Activated gamma-delta T cell treated with anti-CD3 and anti-CD28 coated beads, Interleukin-2, amount 50 U/mL, for 16 hours (primary cell): Measurements from ENCODE around the gene EXOG.

ENCODE experiments used
- DNase-seq: peaks from one replicate; pipeline ENCODE4 v3.0.0-alpha.2; 2020; ENCODE audit warnings: low read depth

The EXOG gene, protein sequence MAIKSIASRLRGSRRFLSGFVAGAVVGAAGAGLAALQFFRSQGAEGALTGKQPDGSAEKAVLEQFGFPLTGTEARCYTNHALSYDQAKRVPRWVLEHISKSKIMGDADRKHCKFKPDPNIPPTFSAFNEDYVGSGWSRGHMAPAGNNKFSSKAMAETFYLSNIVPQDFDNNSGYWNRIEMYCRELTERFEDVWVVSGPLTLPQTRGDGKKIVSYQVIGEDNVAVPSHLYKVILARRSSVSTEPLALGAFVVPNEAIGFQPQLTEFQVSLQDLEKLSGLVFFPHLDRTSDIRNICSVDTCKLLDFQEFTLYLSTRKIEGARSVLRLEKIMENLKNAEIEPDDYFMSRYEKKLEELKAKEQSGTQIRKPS

DNA sequence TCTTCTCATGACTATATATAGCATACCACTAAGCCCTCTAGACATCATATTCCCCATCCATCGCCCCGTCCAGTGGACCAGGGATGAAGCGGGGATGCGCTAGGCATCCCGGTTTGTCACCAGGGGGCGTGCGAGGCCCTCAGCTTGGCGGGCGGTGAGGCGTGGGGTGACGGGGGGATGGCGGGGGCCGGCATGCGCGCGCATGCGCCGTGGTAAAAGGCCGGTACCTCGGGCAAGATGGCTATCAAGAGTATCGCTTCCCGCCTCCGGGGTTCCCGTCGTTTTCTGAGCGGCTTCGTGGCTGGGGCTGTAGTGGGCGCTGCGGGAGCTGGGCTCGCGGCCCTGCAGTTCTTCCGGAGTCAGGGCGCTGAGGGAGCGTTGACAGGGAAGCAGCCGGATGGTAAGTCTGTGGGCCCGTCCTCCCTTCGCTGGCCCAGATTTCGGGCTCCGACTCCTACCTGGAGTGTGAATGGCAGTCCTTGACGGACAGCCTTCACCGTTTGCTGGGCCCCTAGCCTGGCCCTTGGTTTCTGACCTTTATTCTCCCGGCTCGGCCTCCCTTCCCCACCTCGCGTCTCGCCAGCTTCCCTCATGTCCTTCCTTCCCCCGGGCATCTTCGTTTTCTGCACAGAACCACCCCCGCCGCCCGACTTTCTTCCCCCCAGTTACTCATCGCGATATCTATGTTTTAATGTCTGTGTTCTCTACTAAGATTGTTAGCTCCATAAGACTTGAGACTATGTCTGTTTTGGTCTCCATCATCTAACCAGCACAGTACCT, at the start of gene EXOG:
Gene EXOG (plus strand): TSS at position 210 of the 780 bp plus-strand sequence. CDS start 28 bp downstream, at position 238.
- peak; percentile 95 for DNase-seq

DNA sequence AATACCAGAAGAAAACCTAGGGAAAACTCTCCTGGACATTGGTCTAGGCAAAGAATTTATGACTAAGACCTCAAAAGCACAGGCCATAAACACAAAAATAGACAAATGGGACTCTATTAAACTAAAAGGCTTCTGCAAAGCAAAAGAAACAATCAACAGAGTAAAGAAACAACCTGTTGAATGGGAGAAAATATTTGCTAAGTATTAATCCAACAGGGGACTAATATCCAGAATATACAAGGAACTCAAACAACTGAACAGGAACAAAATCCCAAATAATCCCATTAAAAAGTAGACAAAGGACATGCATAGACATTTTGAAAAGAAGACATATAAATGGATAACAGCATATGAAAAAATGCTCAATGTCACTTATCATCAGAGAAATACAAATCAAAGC, 49.3 kb upstream of the EXOG start:
- no peak for DNase-seq

DNA sequence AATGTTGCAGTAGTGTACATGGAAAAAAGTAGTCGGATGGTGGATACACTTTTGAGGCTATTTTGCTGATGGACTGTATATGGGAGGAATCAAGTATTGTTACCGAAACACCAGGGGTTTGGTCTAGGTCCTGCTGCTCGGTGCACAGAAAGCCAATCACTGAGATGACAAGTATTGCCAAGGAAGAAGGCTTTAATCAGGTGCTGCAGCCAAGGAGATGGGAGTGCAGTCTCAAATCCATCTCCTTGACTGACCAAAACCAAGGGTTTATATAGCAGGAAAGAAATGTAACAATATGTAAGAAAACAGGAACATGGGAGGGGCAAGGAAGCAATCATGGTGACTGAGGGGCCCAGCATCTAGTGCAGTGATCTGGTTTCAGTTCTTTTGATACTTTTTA, 45.3 kb upstream of the EXOG start:
- DNase-seq: no peak

DNA sequence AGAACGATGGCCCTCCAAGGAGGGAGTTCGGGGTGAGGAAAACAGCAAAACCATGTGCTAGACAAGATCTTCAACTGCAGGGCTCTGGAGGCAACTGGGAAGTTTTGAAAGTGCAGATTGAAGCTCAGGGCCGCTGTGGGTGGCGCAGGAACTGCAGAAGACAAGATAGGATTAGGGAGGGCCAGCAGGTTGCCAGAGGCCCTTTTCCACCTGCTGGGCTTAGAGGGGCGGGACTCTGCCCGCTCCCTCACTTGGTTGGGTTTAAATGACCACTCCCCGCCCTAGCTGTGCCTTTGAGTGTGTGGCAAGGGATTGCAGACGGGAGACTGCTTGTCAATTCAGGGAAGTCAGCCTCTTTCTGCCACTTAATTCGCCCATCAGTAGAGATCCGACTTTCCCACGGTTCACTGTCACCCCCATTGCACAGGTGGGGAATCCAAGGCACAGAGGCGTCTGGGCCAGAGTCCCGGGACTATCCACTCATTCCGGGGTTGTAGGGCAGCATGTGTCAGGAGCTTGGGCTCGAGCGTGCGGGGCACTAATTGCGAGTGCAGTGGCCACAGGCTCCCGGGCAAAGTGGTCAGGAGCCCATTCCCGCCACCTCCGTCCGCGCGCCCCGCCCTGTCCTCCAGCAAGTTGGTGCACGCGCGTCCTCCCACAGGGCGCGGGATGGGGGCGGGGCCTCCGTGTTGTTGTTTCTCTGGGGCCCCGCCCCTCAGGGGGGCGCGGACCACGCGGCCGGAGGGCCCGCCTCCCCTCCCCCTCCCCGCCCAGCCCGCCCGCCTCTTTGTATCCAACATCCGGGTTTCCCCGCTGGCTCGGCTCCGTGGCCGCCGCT, 42.8 kb upstream of the EXOG start, which contains the start of gene ACVR2B:
Gene ACVR2B (plus strand): TSS at position 816 of the 838 bp plus-strand sequence. CDS start 433 bp downstream, outside the sequence.
- peak; percentile 41 for DNase-seq

DNA sequence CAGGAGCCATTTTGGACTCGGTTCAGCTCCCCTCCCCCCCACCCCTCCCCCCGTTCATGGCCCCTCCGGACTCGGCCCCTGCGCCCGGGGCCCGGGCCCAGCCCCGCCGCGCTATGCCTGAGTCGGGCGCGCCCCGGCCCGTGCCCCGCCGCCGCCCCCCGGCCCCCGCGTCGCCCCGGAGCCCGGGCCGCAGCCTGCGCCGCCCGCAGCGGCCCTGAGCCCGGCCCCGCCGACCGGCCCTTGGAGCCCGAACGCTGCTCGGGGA, 42.3 kb upstream of the EXOG start:
- no peak for DNase-seq

DNA sequence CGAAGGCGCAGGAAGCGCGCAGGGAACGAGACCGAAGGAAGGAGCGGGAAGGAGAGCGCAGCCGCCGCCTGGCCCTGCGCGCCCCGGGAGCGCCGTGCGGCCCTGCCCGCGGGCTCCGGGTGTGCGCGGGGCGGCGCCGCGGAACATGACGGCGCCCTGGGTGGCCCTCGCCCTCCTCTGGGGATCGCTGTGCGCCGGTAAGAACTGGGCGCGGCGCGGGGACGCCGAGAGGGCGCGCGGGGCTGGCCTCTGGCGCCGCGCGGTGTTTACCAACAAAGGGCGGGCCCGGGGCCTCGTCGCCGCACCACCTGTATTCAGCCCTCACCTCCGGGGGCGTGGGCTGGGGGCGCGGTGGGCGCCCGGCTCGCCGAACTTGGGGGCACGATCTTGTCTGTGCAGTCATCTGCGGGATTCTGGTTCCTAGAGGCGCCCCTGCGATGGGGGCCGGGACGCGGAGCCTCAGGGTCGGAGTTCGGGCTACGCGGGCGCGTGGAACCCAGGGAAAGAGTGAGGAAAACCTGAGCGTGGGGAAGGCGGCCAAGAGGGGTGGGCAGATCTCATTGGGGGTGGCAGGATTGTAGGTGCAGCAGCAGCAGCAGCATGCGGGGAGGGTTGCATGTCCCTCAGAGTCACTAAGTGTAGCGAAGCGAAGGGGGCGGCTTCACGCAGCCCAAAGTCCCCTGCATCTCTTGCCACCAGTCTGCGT, 41.8 kb upstream of the EXOG start:
- DNase-seq: no peak

DNA sequence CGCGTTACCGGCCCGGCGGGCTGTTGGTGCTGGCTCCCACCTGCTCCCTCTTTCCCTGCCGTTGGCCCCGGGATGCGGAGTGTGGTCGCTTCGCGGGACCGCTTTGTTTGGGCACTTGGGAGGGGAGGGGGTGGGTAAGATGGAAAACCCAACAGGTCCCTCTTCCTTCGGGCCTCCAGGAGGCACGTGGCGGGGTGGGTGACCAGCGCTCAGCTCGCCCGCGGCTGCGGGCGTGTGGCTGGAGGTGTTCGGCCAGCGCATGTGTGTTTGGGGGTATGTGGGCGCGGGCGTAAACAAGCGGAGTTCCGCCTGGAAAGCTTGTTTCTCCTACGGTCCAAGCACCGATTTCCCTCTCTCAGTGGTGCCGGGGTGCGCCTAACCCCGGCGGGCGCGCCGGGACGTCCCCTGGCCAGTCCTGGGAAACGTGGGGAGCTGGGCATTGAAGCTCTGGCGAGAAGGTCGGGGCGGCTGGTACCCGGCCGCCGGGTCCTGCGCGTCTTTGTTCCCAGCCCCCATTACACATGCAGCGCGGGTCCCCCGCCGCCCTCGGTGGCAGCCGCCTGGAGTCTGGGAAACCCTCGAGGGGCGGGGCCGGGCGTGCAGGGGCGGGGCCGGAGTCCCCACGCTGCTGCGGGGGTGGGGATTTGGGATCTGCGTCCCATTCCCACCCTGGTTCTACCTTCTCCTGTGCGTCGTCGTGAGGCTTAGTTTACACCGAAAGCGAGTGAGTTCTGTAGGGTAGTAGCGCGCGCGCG, 41.1 kb upstream of the EXOG start:
- no peak for DNase-seq

DNA sequence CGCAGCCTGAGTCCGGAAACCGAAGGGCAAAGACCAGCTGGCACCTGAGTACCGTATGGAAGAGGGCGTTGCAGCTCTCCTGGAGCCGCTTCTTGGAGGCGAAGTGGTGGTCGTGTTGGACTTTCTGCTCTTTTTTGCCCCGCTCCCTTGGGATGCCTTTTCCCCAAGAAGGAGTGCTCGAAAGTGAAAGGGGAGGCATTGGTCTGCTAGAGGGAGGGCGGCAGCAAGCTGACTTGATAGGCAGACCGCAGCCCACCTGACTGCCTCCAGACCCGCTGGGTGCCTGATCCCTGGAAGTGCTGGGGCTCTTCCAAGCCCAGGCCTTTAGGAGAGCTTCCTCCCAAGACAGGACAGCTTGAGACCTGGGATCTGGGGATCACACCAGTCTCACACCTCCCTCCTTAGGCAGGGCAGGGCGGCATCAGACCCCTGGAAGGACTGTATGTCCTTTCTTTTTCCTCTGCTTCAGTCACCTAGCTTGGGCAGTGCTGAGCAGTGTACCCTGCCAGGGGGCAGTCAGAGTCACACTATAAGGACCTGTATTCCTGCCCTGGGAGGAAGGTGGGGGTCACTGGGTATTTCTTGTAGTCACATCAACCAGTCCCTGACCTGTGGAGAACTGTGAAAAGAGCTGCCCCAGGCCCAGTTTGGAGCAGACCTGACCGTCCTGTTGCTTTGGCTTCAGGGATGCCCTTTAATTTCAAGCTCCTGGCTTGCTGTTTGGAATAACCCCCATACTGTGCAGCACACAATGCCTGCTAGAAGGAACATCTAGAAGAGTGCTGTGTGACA, 40.3 kb upstream of the EXOG start:
- no peak for DNase-seq

DNA sequence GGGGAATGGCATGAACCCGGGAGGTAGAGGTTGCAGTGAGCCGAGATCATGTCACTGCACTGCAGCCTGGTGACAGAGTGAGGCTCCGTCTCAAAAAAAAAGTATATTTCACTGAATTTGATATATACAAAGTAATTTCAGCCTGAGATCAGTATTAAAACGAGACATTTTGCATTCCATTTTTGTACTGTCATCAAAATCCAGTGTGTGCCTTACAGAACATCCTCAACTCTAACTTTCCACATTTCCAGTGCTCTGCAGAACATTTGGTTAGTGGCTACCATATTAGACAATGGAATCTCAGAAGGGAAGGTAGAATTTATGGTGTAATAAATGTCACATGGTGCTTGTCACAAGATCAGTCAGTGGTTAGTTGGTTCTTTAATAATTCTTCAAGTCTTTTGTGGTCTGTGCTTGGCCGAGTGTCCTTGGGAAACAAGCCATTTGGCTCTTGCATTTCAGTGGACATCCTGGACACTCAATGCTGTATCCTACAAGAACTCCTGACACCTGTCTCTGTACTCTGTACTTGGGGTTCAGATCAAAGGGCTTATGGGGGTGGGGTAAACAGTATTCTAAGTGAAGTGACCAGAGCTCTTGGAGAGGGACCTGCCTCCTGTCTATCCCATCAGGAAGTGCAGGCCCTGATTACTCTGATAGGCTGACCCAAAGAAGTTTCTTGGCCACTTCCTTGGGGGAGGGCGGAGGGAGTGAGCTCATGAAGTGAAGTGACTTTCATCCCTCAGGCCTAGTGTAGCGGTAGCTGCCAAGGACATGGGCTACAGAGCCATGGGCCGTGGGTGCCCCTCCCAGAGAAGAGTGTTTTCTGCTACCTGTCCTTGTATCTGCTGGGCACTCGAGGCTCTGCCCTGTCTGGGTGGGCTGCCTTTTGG, 38.8 kb upstream of the EXOG start:
- no peak for DNase-seq

DNA sequence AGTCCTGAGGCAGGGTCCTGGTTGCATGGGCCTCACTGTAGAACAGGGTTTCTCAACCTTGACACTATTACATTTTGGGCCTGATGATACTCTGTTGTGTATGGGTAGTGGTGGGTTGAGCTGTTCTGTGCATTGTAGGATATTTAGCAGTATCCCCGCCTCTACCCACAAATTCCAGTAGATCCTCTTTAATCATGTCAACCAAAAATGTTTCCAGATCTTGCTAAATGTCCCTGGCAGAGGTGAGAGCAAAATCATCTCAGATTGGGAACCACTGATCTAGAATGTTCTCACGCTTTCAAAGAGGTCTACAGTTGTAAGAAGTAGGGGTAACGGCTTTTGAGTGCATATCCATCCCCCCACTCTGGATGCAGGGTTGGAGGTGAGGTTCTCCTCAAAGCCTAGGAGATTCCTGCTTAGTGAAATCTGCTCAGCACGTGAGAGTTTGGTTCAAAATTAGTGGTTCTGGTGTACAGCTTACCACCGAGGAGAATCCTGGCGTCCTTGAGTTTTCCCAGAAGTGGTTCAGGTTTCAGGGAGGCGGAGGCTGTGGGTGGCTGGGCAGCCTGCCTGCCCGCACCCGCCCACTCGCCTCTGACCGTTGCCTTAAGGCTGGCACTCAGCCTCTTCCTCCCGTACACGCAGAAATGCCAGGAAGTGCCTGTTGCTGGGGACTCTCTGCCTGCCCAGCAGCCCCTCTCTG, 37.2 kb upstream of the EXOG start:
- no peak for DNase-seq

DNA sequence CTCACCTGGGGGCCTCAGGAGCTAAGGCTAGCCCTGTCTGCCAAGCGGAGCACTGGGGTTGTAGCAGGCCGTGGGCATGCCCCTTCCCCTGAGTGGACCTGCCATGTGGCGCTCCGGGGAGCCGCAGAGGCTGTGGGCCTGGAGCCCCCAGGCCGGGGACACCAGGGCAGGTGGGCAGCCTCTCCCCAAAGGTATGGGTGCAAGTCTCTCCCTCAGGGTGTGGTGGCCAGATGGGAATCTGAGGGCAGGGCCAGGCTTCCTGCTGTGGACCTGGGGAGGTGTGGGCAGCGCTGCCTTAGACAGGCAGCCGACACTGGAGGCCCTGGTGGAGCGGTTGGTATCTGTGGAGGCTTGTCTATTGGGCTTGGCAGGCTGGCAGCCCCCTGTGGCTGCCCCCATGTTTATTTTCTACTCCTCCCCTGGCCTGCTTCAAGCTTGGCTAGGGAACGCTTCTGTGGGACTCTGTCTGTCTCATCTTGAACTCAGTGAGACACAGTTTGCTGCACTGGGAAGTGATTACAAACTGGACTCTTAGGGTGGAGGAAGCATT, 36.6 kb upstream of the EXOG start:
- DNase-seq: no peak

DNA sequence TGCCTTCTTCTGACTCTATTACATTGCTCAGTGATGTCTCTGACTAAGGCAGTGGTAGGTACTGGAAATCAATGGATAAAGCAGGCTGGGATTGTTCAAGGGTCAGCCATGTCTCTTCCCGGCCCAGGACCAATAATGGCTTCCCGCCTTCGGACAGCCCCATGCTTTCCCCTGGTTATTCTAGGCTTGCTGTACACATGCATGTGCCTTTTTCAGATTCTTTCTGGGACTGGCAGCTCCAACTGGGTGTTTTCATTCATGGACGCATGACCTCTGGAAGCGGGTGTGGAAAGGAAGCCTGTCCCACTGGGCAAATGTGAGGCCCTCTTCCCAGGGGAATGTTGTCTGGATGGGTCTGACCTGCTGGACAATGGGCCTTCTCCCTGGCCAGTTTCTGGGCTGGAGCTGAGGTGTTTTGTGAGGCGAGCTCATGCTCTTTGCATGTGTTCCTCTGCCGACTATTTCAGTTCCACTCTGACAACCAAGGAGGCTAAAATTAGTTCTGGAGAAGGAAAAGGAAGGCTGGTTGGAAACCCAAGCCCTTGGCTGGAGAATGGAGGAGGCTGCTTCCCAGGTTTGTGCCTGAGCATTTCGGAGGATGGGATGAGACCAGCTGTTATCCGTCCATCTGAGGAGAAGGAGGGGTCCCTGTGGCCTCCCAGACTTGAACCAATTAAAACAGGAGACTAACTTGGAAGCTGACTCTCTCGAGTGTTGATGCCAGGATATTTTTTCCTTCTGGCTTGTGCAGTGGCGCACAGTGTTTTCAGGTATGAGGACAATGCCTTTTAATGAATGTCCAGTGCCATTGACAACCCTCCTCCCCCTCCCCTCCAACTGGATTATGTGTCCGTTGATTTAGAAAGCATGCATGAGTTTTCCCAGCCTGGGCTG, 35.5 kb upstream of the EXOG start:
- no peak for DNase-seq

DNA sequence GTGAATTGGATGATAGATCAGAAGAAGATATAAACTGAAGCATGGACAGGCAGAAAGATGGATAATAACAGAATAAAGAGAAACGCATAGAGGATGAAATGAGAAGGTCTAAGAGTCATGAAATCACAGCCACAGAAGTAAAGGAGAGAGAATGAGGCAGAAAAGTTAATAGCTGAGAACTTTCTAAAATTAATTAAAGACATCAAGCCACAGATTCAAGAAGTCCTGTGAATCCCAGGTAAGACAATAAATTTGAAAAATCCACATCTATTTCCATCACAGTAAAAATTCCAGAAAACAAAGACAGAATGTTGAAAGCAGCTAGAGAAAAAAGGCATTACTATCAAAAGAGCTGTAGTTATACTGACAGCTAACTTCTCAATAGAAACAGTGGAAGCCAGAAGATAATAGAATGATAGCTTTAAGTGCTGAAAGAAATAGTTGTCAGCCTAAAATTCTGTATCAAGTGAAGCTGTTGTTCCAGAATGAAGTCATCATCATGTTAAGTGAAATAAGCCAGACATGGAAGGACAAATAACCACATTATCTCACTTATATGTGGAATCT, 30.5 kb upstream of the EXOG start:
- DNase-seq: no peak

DNA sequence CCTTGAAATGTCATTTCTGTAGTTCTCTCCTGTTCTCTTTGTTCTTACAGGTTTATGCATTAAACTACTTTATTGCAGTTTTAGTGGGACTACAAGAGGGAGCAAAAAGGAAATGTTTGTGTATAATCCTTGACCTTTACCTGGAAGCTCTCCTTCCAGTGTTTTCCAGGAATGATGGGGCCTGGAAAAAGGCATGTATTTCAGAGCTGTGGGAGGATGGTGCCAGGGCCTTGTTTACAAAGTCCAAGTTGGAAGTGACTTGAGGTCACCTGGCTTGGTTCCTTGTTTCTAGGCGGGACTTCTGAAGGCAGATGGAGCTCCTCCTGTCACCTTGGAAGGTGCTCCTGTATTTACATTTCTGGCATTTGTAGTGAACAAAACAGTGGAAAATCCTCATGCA, 27.4 kb upstream of the EXOG start:
- DNase-seq: no peak

DNA sequence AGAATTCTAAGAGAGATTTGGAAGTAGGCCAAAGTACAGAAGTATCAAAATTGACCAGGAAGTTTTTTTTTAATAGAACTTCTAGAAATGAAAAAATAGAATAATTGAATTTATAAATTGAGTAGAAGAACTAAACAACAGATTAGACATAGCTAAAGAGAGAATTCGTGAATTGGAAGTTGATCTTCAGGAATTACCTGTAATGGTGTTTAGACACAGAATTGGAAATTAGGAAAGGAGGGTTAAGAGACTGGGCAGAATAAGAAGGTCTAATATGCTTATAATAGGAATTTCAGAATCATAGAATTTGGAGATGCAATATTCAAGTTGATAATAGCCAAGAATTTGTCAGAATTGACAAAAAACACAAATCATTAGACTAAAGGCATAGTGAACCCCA, 26.3 kb upstream of the EXOG start:
- no peak for DNase-seq

DNA sequence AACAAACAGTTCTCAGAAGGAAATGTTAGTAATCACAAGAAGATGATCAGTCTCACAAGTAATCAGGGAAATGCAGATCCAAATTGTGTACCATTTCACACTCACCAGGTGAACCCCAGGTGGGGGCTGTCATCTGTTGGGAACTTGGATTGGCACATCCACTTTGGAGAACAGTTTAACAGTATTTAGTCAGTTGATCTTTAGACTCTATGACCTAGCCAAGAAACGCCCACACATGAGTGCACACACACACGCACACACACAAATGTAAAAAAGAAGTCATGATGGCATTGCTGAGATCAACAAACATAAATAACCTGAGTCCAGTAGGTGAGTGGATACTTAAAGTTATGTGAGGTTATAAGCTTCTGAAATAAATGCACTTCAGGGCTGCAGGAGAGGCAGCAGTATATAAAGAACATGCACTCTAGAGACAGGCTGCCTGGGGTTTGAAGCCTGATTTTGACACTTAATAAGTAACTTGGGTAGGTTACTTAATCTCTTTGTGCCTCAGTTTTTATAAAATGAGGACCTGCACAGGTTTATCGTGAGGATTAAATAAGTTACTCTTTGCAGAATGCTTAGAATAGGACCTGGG, 24.8 kb upstream of the EXOG start:
- DNase-seq: no peak

DNA sequence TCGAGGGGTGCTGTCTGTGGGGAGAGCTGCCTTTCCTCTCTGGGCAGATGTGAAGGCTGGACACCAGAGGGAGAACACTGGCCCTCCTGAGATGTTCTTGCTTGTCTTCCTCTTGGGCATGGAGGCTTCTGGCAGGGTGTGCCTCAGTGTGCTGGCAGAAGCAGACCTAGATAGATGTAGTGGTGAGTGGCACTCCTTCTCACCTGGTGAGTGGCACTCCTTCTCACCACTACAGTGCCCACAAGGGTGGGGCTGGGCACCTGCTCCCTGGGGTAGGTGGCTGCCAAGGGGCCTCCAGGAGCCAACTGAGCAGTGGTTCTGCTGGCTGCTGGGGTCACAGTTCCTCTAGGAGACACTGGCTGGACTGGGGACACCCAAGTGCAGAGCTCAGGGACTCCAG, 23.8 kb upstream of the EXOG start:
- no peak for DNase-seq
